GM19438 (cell line): ENCODE data around the gene PHOSPHO2.

Source experiments
- ATAC-seq: cut with Tn5 transposase; IDR thresholded peaks from one replicate; pipeline ENCODE4 v1.9.1; 2021; ENCODE audit warnings: low read depth; ENCODE audit not compliant: unreplicated experiment

Gene PHOSPHO2

DNA sequence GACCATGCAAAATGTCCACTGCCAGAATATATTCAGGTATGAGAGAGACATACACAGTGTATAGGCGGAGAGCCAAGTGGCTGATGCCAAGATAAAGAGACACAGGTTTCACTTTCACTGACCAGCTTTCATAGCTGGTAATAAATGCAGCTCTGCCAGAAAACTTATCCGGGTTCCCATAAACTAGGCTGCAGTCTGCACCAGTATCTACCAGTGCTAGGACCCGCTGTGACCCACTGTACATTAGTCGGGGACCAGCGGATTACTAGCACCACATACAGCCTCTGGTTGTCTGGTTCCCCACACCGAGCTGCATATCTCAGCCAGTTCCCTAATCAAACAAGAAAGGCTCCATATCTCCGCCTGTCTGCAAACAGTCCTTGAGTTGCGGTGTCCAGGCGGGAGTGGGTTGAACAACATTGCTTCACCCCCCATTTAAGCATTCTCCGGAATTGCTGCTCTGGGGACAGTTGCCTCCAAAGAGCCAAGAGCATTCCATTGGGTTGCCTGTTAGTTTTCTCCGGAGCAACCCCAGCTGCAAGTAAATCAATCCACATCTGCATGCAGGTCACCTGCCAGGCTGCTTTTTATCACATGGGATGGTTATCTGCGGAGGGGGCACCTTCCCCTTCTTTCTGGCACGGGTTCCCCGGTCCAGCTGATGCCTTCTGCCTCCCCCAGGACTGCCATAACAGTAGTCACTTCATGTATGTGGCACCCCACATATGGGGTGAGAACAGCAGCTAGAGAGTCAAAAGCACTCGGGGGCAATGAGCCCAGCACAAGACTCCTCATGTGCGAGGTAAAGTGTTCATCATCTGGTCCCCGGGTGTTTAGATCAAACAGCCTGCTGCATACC, 21.3 kb downstream of the PHOSPHO2 start:
- ATAC-seq: no peak

DNA sequence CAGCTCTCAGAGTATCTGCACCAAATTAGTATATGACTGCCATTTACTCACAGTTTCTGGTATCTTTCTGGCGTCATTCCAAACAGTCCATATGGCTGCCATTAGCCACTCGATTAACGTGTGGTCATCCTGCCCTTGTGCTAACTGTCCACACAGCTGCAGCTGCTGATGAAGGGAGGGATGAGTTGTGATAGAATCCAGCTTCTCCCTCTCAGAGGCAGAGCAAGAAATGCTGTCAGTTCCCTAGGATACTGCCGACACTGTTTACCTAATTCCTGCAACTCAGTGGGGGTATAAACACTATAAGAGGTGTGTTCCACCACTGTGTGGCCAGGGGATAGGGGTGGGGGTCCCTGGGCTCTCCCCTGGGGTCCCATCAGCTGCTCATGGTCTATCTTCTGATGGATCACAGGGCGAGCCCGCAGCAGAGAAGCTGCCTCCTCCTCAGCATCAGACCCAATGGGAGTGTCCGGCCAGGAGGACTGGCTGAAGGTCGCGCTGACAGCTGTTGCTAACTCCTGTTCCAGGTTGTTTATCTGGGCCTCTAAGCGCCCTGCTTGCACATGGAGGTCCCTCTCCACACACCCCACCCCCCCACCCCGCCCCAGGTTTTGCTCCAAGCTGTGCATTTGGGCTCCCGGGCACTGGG, 22.1 kb downstream of the PHOSPHO2 start:
- ATAC-seq: no peak

- no peak for ATAC-seq
Measured at GRCh38 chr2:169716938-169717690, 22.8 kb downstream of the PHOSPHO2 start.

DNA sequence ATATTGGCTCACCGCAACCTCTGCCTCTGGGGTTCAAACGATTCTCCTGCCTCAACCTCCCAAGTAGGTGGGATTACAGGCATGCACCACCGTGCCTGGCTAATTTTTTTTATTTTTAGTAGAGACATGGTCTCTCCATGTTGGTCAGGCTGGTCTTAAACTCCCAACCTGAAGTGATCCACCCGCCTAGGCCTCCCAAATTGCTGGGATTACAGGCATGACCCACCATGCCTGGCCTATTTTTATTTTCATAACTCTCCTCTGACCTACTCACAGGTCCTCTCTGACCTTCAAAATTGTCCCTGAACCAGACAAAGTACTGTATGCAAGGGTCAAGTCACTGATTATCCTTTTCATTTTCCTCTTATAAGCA, 23.4 kb downstream of the PHOSPHO2 start:
- ATAC-seq: no peak

DNA sequence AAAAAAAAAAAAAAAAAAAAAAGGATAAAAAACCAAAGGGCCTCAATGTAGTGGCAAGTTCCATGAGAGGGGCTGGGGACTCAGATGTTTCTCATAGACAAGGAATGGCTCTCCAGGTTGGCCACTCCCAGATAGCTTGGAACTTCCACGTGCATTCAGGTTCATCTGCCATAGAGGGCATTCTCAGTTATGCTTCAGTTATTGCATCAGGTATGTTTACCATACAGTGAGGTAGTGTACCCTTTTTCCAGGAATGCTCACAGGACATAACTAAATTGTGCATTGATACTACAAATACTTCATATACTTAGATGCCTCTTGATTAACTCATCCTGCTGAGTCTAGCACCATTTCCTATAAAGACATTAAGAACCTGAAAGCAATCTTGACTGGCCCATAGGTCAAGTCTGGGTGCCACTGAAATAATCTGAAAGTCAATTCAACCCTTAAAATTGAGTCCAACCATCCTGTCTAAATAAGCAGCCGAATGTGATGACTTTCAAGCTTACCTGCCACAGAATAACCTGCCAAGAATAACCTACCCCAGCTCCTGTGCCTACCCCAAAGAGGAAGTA, 24.7 kb downstream of the PHOSPHO2 start:
- ATAC-seq: no peak

DNA sequence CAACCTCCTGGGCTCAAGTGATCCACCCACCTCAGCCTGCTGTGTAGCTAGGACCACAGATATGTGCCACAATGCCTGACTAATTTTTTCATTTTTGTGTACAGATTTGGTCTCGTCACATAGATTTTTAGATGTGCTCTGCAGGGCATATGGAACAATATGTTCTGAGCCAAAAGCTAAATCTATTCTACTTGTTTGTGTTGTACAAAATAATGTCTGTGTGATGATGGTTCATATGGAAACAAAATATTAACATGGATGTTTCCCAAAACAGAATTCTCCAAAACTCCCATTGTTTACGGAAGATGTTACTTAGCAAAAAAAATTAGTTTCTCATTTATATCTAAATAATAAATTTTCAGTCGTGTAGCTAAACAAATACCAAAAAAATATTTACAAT, 26.7 kb downstream of the PHOSPHO2 start:
- ATAC-seq: no peak

DNA sequence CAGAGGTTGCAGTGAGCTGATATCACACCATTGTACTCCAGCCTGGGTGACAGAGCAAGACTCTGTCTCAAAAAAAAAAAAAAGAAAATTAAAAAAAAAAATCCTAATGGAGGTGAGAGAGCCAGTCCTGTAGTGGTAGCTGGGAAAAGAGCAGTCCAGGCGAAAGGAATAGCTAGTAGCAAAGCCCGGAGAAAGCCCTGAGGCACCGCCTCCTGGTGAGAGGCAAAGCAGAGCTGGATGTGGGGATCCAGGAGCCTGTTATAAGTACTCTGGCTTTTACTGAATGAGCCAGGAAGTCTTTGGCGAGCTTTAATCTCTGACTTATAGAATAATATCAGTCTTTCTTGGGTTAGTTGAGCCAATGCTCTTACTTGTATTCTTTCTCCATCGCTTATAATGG, 32.8 kb downstream of the PHOSPHO2 start:
- no peak for ATAC-seq

DNA sequence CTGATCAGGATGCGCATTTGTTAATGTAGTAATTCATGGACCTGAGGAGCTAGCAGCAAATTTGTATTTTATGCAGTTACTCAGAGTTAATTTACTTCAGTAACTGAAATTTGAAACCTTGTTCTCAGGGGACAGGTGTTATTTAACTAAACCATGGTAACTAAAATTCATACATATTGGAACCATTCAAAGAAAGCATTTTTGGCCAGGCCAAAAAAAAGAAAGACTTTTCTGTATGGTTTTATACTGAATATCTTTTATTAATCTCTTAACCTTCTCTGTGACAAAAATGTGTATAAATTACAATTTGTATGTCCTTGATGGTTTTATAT, 35.0 kb downstream of the PHOSPHO2 start:
- no peak for ATAC-seq

- ATAC-seq: no peak
Measured at GRCh38 chr2:169732075-169732474, 37.8 kb downstream of the PHOSPHO2 start.

GRCh38 chr2:169732583-169733358, 38.5 kb downstream of the PHOSPHO2 start:
- no peak for ATAC-seq

DNA sequence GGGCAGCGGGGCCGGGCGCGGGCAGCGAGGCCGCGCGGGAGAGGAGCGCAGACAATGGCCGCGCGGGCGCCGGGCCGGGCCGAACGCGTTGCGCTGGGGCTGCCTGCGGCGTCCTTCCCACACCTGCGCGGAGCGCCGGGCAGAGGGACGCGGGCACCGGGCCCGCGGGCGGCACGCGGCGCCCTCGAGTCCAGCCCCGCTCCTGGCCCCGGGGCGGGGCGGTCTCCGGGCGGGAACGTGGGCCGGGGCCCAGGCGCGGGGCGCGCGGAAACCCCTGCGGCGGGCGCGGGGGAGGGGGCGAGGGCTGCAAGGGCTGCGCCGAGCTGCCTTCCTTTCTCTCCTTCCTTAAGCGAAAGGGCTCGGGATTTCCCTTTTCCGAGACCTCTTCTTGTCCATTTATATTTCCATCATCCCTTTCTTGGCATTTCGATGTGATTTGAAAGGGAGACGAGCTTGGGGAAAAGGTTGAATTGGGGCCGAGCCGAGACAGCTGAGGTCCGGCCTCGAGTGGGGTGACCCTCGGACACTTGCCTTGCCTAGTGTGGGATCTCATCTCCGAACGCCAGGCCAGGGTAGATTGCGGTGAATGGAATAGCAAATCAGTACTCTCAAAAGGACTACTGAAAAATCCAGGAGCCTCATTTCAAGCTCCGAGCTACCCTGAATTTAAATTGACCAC, 40.0 kb downstream of the PHOSPHO2 start:
- ATAC-seq: peak; percentile 38

- no peak for ATAC-seq
Measured at GRCh38 chr2:169735623-169736022, 41.4 kb downstream of the PHOSPHO2 start.

DNA sequence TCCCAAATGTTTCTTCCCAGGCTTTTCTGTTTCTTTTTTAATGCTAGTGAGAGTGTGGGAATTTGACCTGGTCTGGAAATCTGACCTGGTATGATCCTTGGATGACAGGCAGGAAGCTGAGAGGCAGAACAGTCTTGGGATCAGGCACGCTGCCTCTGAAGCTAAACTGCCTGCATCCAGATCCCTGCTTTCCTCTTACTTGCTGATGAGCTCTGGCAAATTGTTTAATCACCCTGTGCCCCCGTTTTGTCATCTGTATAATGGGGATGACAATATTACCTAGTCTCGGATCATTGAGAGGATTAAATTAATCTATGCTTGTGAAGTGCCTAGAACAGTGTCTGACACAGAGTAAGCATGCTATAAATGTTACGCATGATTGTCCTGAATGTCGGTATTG, 42.6 kb downstream of the PHOSPHO2 start:
- ATAC-seq: no peak

- no peak for ATAC-seq
Measured at GRCh38 chr2:169738566-169739229, 44.4 kb downstream of the PHOSPHO2 start.

DNA sequence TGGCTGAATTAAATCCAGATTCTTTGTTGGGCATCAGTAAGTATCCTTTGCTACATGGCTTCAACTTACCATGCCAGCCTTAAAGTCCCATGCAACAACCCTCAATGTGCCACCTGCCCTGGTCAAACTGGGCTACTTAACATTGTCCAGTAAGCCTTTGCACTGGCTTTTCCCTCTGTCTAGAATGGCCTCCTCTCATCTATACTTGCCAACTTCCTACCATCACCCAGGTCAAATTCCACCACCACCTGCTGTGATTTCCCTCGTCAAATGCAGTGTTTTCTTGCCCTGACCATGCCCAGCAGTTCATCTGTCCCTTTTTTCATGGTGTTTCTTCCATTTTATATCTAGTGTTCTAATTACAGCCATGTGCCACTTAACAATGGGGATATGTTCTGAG, 45.1 kb downstream of the PHOSPHO2 start:
- ATAC-seq: no peak

DNA sequence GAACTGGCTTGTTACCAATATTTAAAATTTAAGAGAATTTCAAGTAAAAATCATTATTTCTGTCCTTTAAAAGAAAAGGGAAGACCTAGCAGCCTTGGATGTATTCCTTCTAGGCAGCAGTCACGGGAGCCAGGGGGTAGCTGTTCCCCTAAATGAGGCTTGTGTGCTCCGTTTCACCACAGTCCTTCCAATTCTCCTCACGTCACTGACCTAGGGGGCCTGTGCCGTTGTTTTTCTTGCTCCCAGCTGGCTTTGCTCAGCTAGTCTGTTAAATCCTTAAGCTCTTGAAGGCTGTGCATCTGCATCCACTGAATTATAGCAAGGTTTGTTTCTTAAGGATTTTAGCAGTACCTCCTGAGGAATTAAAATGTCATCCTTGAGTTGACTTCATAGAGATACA, 49.3 kb downstream of the PHOSPHO2 start:
- ATAC-seq: no peak

DNA sequence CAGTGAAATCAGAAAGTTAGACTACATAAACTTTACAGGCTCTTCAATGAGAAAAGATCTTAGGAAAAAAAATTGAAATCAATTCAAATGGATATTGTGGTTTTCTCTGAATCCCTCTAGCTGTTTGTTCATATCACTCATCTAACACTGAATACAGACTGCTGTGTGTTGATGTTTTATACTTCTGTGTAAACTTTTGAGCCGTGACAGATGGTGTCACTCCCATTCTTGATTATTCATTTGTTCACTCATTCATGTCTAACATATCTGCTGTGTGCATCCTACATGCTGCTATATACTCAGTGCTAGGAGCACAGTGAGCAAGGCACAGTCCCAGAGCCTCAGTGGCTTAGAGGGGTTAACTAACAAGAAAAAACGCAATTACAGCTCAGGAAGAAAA, 52.0 kb downstream of the PHOSPHO2 start:
- ATAC-seq: no peak

DNA sequence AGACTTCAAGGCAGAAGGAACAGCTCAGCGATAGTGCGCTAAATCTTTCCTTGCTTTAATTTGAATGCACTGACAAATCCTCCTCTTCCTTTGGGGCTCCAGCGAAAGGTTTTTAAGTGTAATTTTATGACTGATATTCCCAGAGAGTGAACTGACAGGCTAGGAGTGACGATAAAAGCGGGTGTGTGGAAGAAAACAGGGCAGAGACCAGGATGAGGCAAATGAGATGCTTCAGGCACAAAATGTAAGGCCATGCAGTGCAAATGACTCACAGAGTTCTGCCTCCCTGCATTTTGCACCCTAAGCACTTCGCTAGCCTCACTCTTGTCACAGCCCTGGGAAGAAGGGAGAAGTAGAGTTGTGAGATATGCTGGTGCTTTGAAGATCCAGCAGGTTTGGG, 54.0 kb downstream of the PHOSPHO2 start:
- no peak for ATAC-seq
